Measurements from ENCODE around the gene PCDH15. TPM values are rescaled to one million over a fixed set of nuclear protein-coding genes. Genes with fewer than 3 reads are reported as not detected.

The PCDH15 gene
- total RNA-seq, 1 experiment from 2014 or later: 0.61 TPM

DNA sequence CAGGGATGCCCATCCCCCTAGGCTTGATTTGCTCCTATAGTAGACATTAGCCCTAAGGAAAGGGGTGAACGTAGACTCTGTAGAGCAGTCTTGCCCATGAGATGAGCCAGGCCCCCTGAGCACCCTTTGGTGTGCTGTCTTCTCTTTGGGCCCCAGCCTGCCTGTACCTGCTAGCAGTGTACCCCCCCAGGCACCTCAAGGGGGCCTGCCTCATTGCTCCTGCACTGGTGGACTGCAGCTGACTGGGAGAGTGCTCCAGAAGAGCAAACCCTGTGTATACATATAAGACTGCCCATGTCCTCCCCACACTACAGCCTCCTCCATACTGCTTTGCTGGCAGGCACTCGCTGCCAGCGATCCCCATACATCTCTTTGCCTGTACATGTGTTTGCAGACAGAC, 206.7 kb downstream of the PCDH15 start:
- no peaks in the 10 kb centered on the region for H3K4me1 ChIP-seq (ENCODE audit: insufficient read depth, low read length)
- Mint-ChIP-seq H3K9me3 (peaks cover 0 to 6% of the 10 kb centered on the region in 2 experiments; a peak in 2 of 5 replicates), H3K27me3 (ENCODE audit: low read depth) (no peaks in the 10 kb centered on the region), H3K4me3 (no peak overlapping the region), H3K36me3 (ENCODE audit: insufficient read depth in 1 of 3, low read depth in 3 of 3) (no peaks in the 10 kb centered on the region; a peak in 1 of 7 replicates), H3K27ac (peak overlapping the region in 1 of 3 experiments; percentile 56; a peak in 1 of 7 replicates), H3K4me1 (no peaks in the 10 kb centered on the region)
- H3K79me1 ChIP-seq (ENCODE audit: insufficient read depth, low read depth, low read length, poor library complexity, severe bottlenecking): no peaks in the 10 kb centered on the region
- no peaks in the 10 kb centered on the region for H4K20me1 ChIP-seq (ENCODE audit: control insufficient read depth, insufficient read depth, insufficient read length)
- no peaks in the 10 kb centered on the region for H3K9me3 ChIP-seq (ENCODE audit: control insufficient read depth, low read depth, low read length)
- H2AFZ ChIP-seq (ENCODE audit: low read length): no peak overlapping the region
- no peak overlapping the region for H3K4me2 ChIP-seq (ENCODE audit: insufficient read depth, insufficient read length, low read length)
- H4K91ac ChIP-seq (ENCODE audit: insufficient read length, low read depth, low read length): no peak overlapping the region
- no peaks in the 10 kb centered on the region for H3K79me2 ChIP-seq (ENCODE audit: insufficient read depth, low read length)
- H3K27ac ChIP-seq (ENCODE audit: insufficient read length, low read depth, low read length): no peak overlapping the region
- no peak overlapping the region for H3K18ac ChIP-seq (ENCODE audit: insufficient read length, low read depth, low read length)
- no peak overlapping the region for H3K56ac ChIP-seq (ENCODE audit: insufficient read length, low read depth, low read length)
- no peak overlapping the region for H3T11ph ChIP-seq (ENCODE audit: low read length)
- WGBS (ENCODE audit: extremely low coverage, insufficient read length, low lambda C conversion rate): no CpG with 5 or more reads among the region's 3 CpGs
- no peak overlapping the region for H2AK5ac ChIP-seq (ENCODE audit: insufficient read length, low read length)
- no peaks in the 10 kb centered on the region for H3K27me3 ChIP-seq (ENCODE audit: insufficient read depth, low read length)
- H3K23me2 ChIP-seq (ENCODE audit: insufficient read length, low read depth, low read length, poor library complexity, severe bottlenecking): no peaks in the 10 kb centered on the region
- no peak overlapping the region for H4K5ac ChIP-seq (ENCODE audit: insufficient read length, low read depth, low read length)
- no peak overlapping the region for H2BK120ac ChIP-seq (ENCODE audit: low read depth, low read length, poor library complexity, severe bottlenecking)
- H2BK5ac ChIP-seq (ENCODE audit: insufficient read length, low read length): no peak overlapping the region
- no peak overlapping the region for H2BK12ac ChIP-seq (ENCODE audit: insufficient read length, low read depth, low read length)
- H3K14ac ChIP-seq (ENCODE audit: insufficient read depth, low read length): no peak overlapping the region
- H3K9ac ChIP-seq (ENCODE audit: extremely low read depth, insufficient read length, low read length): no peak overlapping the region
- no peak overlapping the region for H2BK15ac ChIP-seq (ENCODE audit: low read depth, low read length)
- DNase-seq: no peak
- no peak overlapping the region for H2BK20ac ChIP-seq (ENCODE audit: low read depth, low read length, poor library complexity, severe bottlenecking)
- H3K4ac ChIP-seq (ENCODE audit: low read depth, low read length): no peak overlapping the region
- no peak overlapping the region for H4K8ac ChIP-seq (replicated peaks; ENCODE audit: insufficient read length, low read depth, low read length)
- H3K23ac ChIP-seq (ENCODE audit: insufficient read length, low read depth, low read length): no peak overlapping the region
- TF ChIP-seq, protein P1, sequence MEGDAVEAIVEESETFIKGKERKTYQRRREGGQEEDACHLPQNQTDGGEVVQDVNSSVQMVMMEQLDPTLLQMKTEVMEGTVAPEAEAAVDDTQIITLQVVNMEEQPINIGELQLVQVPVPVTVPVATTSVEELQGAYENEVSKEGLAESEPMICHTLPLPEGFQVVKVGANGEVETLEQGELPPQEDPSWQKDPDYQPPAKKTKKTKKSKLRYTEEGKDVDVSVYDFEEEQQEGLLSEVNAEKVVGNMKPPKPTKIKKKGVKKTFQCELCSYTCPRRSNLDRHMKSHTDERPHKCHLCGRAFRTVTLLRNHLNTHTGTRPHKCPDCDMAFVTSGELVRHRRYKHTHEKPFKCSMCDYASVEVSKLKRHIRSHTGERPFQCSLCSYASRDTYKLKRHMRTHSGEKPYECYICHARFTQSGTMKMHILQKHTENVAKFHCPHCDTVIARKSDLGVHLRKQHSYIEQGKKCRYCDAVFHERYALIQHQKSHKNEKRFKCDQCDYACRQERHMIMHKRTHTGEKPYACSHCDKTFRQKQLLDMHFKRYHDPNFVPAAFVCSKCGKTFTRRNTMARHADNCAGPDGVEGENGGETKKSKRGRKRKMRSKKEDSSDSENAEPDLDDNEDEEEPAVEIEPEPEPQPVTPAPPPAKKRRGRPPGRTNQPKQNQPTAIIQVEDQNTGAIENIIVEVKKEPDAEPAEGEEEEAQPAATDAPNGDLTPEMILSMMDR (conservative IDR thresholded peaks at IDR 0.05): no peak

Data from H9 (cell line).